K562 (cell line): ENCODE measurements around the gene RBFOX1. TPM values are rescaled to one million over a fixed set of nuclear protein-coding genes. Genes with fewer than 3 reads are reported as not detected.

ENCODE experiments used
- ATAC-seq: fragments of 200-7000 bp; cut with Tn5 transposase; 3 replicates; pipeline ENCODE4 v1.9.1; 2020; ENCODE audit warnings: moderate library complexity
- BruUV-seq: library from RNA; stranded (reverse); fragments of 400-500 nt; replicated peaks from 2 replicates; lab custom pipeline; 2021; lab: Mats Ljungman, UMichigan
- CTCF ChIA-PET: fragments of 300-600 bp; formaldehyde crosslinking; extraction: SDS; loops from one replicate; lab custom pipeline; 2021; ENCODE audit warnings: low intra/inter-chr PET ratio; lab: Yijun Ruan, JAX
- POLR2A ChIA-PET: fragments of 300-600, 350-650 bp; sonication (Branson Sonifier 250); formaldehyde crosslinking; extraction: SDS; loops from one replicate; lab custom pipeline; 2021; ENCODE audit warnings: antibody characterized with exemption, inconsistent platforms; lab: Yijun Ruan, JAX
- DNase-seq, 4 experiments: peaks; one replicate each; pipeline versions ENCODE4 v3.0.0 to v3.0.0-alpha.2; 2011 to 2018; ENCODE audit warnings: low spot score in 3 of 4, mixed read lengths in 3 of 4; ENCODE audit errors: extremely low read depth in 1 of 4
- FAIRE-seq: peaks from 2 replicates; lab custom pipeline; 2011; peaks lifted over from hg19 to GRCh38; lab: Jason Lieb, UNC
- H2AFZ ChIP-seq: 2 replicates; pipeline ENCODE4 v1.6.0; 2011; ENCODE audit warnings: low read depth, low read length, control low read depth, inconsistent platforms
- H3K27ac ChIP-seq: fragments of 200-600 bp; 3 replicates; pipeline ENCODE4 v1.8.0; 2011; ENCODE audit warnings: low read depth, mild to moderate bottlenecking, control low read depth, inconsistent platforms, low read length, moderate library complexity, mixed read lengths; ENCODE audit errors: extremely low read depth
- H3K27me3 ChIP-seq, 2 experiments: fragments of 300-600 bp in 1 of 2; 2 replicates in 1 of 2; 3 replicates in 1 of 2; pipeline versions ENCODE4 v1.6.0 to v1.8.0; 2011; ENCODE audit warnings: inconsistent platforms in 2 of 2, low read length in 2 of 2, mild to moderate bottlenecking in 1 of 2, mixed read lengths in 1 of 2, moderate library complexity in 1 of 2; ENCODE audit not compliant: control insufficient read depth in 2 of 2, insufficient read depth in 2 of 2
- H3K36me3 ChIP-seq: fragments of 300-600 bp; 3 replicates; pipeline ENCODE4 v1.8.0; 2011; ENCODE audit warnings: mild to moderate bottlenecking, low read length, inconsistent platforms; ENCODE audit not compliant: control insufficient read depth, insufficient read depth
- H3K4me1 ChIP-seq, 2 experiments: fragments of 200-600 bp in 1 of 2; replicated peaks in 1 of 2; 2 replicates in 1 of 2; 3 replicates in 1 of 2; pipeline versions ENCODE4 v1.5.1 to v1.8.0; 2011; ENCODE audit warnings: inconsistent platforms in 2 of 2, low read length in 2 of 2, mild to moderate bottlenecking in 1 of 2, mixed read lengths in 1 of 2, moderate library complexity in 1 of 2; ENCODE audit not compliant: control insufficient read depth in 2 of 2, insufficient read depth in 2 of 2
- H3K4me2 ChIP-seq: 2 replicates; pipeline ENCODE4 v1.6.1; 2011; ENCODE audit warnings: low read length, control low read depth, inconsistent platforms, mixed read lengths; ENCODE audit not compliant: insufficient read depth
- H3K4me3 ChIP-seq: fragments of 200-600 bp; sonication (generic), shearing (Covaris generic); 2 replicates; pipeline ENCODE4 v1.5.1; 2016; ENCODE audit warnings: control low read depth, inconsistent platforms
- H3K79me2 ChIP-seq: fragments of 200-600 bp; 3 replicates; pipeline ENCODE4 v1.8.0; 2011; ENCODE audit warnings: low read length, inconsistent platforms; ENCODE audit not compliant: control insufficient read depth, insufficient read depth
- H3K9ac ChIP-seq, 2 experiments: 2 replicates each; pipeline versions ENCODE4 v1.6.0 to v1.6.1; 2011; ENCODE audit warnings: low read depth in 2 of 2, low read length in 2 of 2, control low read depth in 1 of 2, inconsistent platforms in 1 of 2, mild to moderate bottlenecking in 1 of 2, mixed read lengths in 1 of 2; ENCODE audit not compliant: insufficient read depth in 1 of 2
- H3K9me1 ChIP-seq: one replicate; pipeline ENCODE4 v1.6.0; 2011; ENCODE audit warnings: inconsistent platforms, mild to moderate bottlenecking, low read length, moderate library complexity; ENCODE audit not compliant: control insufficient read depth, insufficient read depth
- H3K9me3 ChIP-seq: replicated peaks from 2 replicates; pipeline ENCODE4 v1.5.1; 2011; ENCODE audit warnings: low read depth, low read length, inconsistent platforms; ENCODE audit not compliant: control insufficient read depth, insufficient read depth
- H4K20me1 ChIP-seq: replicated peaks from 2 replicates; pipeline ENCODE4 v1.6.1; 2011; ENCODE audit warnings: low read length, inconsistent platforms, mixed read lengths; ENCODE audit not compliant: control insufficient read depth, insufficient read depth
- CHCHD3 ChIP-seq: fragments of 250-450 bp; sonication (Bioruptor Pico); IDR thresholded peaks from 2 replicates; pipeline ENCODE4 v2.1.2; 2022; ENCODE audit warnings: mild to moderate bottlenecking
- CSDE1 ChIP-seq, 2 experiments: fragments of 450-650 bp; IDR thresholded peaks; 2 replicates each; pipeline ENCODE4 v1.6.1; 2016; ENCODE audit warnings: mild to moderate bottlenecking in 1 of 2
- MIER1 ChIP-seq: fragments of 450-650 bp; IDR thresholded peaks from 2 replicates; pipeline ENCODE4 v1.6.1; 2016; ENCODE audit warnings: antibody characterized with exemption, mild to moderate bottlenecking, low read depth
- MITF ChIP-seq: IDR thresholded peaks from 2 replicates; pipeline ENCODE4 v1.6.1; 2014; ENCODE audit warnings: antibody characterized with exemption
- MYBL2 ChIP-seq, 2 experiments: fragments of 450-650 bp in 1 of 2; sonication (generic) in 1 of 2; formaldehyde crosslinking in 1 of 2; IDR thresholded peaks; 2 replicates each; pipeline versions ENCODE4 v1.6.1 to v1.8.1; 2017 to 2022; ENCODE audit warnings: borderline replicate concordance in 1 of 2, inconsistent platforms in 1 of 2, low read depth in 1 of 2, mild to moderate bottlenecking in 1 of 2, missing genetic modification reagents in 1 of 2, moderate library complexity in 1 of 2
- SMC3 ChIP-seq: conservative IDR thresholded peaks from 2 replicates; pipeline ENCODE4 v1.6.1; 2011; ENCODE audit warnings: low read depth, low read length, improper control_type of control experiment; ENCODE audit not compliant: insufficient read depth
- SOX6 ChIP-seq: fragments of 450-650 bp; IDR thresholded peaks from 2 replicates; pipeline ENCODE4 v1.6.1; 2014; ENCODE audit warnings: mild to moderate bottlenecking
- XRCC5 ChIP-seq: fragments of 200-400 bp; formaldehyde crosslinking; IDR thresholded peaks from 2 replicates; pipeline ENCODE4 v1.6.1; 2017; ENCODE audit warnings: low read depth, mild to moderate bottlenecking, low read length
- ZNF507 ChIP-seq: conservative IDR thresholded peaks from 2 replicates; pipeline ENCODE4 v1.6.1; 2017; ENCODE audit warnings: missing genetic modification characterization, missing compliant biosample characterization
- WGBS: fragments of 100-300 bp; shearing (Covaris generic); methylation state at CpG from one replicate; pipeline ENCODE4 v1.1.6; 2016; ENCODE audit warnings: low coverage, mixed read lengths; ENCODE audit not compliant: insufficient coverage; ENCODE audit errors: missing lambda C conversion rate; 5-methylcytosine and 5-hydroxymethylcytosine counted together
- in situ Hi-C: fragments of 300-500 bp; cut with MboI; formaldehyde crosslinking; loops from 4 replicates; pipeline ENCODE4 v1.15.0; 2018; ENCODE audit warnings: inconsistent platforms, mixed read lengths
- intact Hi-C: fragments of 100-400 bp; cut with micrococcal nuclease; formaldehyde crosslinking; loops from 2 replicates; pipeline ENCODE4 v1.14.2; 2022
- polyA plus RNA-seq, 8 experiments: library from polyadenylated mRNA; depleted of rRNA in 4 of 8; stranded (reverse) in 5 of 8; unstranded in 3 of 8; fragments of >200 nt; fragmentation: Nextera tagmentation in 2 of 8; fragmentation: Illumina TruSeq in 1 of 8; extraction: Ambion mirVana in 2 of 8; extraction: Trizol in 1 of 8; gene quantifications; 2 replicates each; pipeline versions ENCODE4 v1.2.1 to v1.2.3, GENCODE V29; 2011 to 2014; ENCODE audit warnings: inconsistent platforms in 1 of 8, missing spikeins in 1 of 8
- total RNA-seq, 7 experiments: library from RNA; depleted of rRNA in 6 of 7; stranded (reverse); fragments of >200 nt in 6 of 7; fragmentation: Illumina TruSeq in 2 of 7; extraction: Trizol in 2 of 7; gene quantifications; 2 replicates each; pipeline versions ENCODE4 v1.2.1 to v1.2.3, GENCODE V29; 2011 to 2021; ENCODE audit warnings: low replicate concordance in 1 of 7
- TF ChIP-seq, protein P1 (sequence below): IDR thresholded peaks from 2 replicates; pipeline ENCODE4 v1.6.1; 2011; ENCODE audit warnings: borderline replicate concordance, low read depth, mild to moderate bottlenecking, moderate library complexity, low read length; ENCODE audit not compliant: insufficient read depth, poor library complexity, severe bottlenecking
- TF ChIP-seq, protein P2 (sequence below): fragments of 250-450 bp; sonication (Bioruptor Pico); IDR thresholded peaks from 2 replicates; pipeline ENCODE4 v1.5.0; 2021

The RBFOX1 gene
- total and polyA plus RNA-seq, 9 of the 15 experiments (the other 6 are each of a cell fraction or from before 2014, with no cell fraction given) = 0.03 TPM; not detected in 8

DNA sequence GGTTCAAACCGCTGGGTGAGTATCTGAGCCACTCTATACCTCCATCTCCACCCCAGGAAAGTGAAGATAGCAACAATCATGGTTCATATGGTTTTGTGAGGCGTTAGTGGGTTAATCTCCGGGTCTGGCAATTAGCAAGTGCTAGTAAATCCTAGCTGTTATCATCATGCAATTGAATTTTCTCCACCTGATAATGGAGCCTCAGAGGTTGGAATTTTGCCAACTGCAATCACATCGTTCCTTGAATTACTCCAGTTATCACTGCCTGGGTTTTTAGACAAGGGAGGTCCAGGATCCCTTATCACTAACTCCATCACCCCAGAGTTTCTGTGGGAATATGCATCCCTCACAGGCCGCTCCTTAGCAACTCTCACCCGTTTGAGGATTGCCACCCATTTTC lies 311.5 kb downstream of the RBFOX1 start:
- Histone ChIP-seq H3K4me1 (no peaks in the 10 kb centered on the region), H3K27ac (no peak overlapping the region), H3K9me3 (no peaks in the 10 kb centered on the region), H3K27me3 (peaks cover 3 to 8% of the 10 kb centered on the region in 2 experiments; a peak in 1 of 5 replicates), H3K36me3 (no peaks in the 10 kb centered on the region), H3K4me3 (no peak overlapping the region), H3K9ac (no peak overlapping the region), H3K79me2 (no peaks in the 10 kb centered on the region), H3K9me1 (no peaks in the 10 kb centered on the region), H4K20me1 (peaks cover 3% of the 10 kb centered on the region; the same call in 1 of the 2 replicates), H3K4me2 (no peak overlapping the region), H2AFZ (no peak overlapping the region)
- no peak for DNase-seq
- ATAC-seq = no peak
- no peak for FAIRE-seq
- ChIA-PET CTCF (no interaction called here), POLR2A (no interaction called here)
- in situ Hi-C loops (no loop called here), intact Hi-C loops (no loop called here)
- BruUV-seq = no TSS peak
- TF ChIP-seq MITF (no peak), CSDE1 (IDR thresholded peaks at IDR 0.05) (no peak), MIER1 (no peak), SOX6 (no peak), XRCC5 (no peak), CHCHD3 (CRISPR knock-in tag) (no peak), MYBL2 (IDR thresholded peaks at IDR 0.05; ENCODE audit: low read depth) (no peak), MYBL2 (CRISPR knock-in tag; IDR thresholded peaks at IDR 0.05; ENCODE audit: borderline replicate concordance) (no peak), ZNF507 (tag) (no peak), SMC3 (no peak)
- TF ChIP-seq, protein P1, sequence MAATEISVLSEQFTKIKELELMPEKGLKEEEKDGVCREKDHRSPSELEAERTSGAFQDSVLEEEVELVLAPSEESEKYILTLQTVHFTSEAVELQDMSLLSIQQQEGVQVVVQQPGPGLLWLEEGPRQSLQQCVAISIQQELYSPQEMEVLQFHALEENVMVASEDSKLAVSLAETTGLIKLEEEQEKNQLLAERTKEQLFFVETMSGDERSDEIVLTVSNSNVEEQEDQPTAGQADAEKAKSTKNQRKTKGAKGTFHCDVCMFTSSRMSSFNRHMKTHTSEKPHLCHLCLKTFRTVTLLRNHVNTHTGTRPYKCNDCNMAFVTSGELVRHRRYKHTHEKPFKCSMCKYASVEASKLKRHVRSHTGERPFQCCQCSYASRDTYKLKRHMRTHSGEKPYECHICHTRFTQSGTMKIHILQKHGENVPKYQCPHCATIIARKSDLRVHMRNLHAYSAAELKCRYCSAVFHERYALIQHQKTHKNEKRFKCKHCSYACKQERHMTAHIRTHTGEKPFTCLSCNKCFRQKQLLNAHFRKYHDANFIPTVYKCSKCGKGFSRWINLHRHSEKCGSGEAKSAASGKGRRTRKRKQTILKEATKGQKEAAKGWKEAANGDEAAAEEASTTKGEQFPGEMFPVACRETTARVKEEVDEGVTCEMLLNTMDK = no peak
- TF ChIP-seq, protein P2, sequence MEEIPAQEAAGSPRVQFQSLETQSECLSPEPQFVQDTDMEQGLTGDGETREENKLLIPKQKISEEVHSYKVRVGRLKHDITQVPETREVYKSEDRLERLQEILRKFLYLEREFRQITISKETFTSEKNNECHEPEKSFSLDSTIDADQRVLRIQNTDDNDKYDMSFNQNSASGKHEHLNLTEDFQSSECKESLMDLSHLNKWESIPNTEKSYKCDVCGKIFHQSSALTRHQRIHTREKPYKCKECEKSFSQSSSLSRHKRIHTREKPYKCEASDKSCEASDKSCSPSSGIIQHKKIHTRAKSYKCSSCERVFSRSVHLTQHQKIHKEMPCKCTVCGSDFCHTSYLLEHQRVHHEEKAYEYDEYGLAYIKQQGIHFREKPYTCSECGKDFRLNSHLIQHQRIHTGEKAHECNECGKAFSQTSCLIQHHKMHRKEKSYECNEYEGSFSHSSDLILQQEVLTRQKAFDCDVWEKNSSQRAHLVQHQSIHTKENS (CRISPR knock-in tag) = no peak
- 0% methylated on average over 6 of the region's 6 CpGs for WGBS
